ENCODE results near the gene MYO1A. TPM values are rescaled to one million over a fixed set of nuclear protein-coding genes. Genes with fewer than 3 reads are reported as not detected.

Gene MYO1A
- total and polyA plus RNA-seq, 10 of the 15 experiments (the other 5 are each of a cell fraction or from before 2014, with no cell fraction given) = 0.01 to 0.34 (median 0.15) TPM; not detected in 2

DNA sequence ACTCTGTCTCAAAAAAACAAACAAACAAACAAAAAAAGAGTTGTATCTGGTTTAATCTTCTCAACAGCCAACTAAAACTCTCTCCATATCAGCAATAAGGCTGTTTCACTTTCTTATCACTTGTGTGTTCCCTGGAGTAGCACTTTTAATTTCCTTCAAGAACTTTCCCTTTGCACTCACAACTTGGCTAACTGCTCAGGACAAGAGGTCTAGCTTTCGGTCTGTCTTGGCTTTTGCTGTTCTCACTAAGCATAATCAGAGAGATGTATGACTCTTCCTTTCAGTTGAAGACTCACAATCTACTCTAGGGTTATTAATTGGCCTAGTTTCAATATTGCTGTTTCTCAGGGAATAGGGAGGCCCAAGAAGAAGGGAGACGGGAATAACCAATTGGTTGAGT is 16.3 kb upstream of the MYO1A start:
- ChIA-PET SMC1A (ENCODE audit: uncharacterized antibody, unreplicated experiment) (interaction anchor here (1.0 to 5.6 kb wide), 5 partner anchors 13 to 44 kb away, joined by 3 to 68 read pairs (median 11); partner anchors contain the start of genes NEMP1 and STAT6), CTCF (interaction anchor here (1.0 to 17.6 kb wide), 8 partner anchors 24 to 309 kb away, joined by 3 to 458 read pairs (median 7); partner anchors contain the start of genes STAT6 and ZBTB39), RAD21 (ENCODE audit: unreplicated experiment) (interaction anchor here (1.3 to 5.2 kb wide), 7 partner anchors 23 to 116 kb away, joined by 3 to 77 read pairs (median 8); partner anchors contain the start of genes NAB2 and STAT6), POLR2A (interaction anchor here (1.3 to 3.7 kb wide), 5 partner anchors 12 to 45 kb away, joined by 3 to 29 read pairs (median 4); partner anchors contain the start of genes NEMP1 and STAT6)
- WGBS (ENCODE audit: insufficient coverage, insufficient replicate concordance, low lambda C conversion rate, missing lambda C conversion rate) = 53% methylated on average over 2 of the region's 2 CpGs
- no peak for ATAC-seq
- peaks cover 14% of the 10 kb centered on the region for H3K4me1 ChIP-seq (ENCODE audit: control insufficient read depth, insufficient read depth, low read length)
- H3K79me2 ChIP-seq (ENCODE audit: control insufficient read depth, insufficient read depth, low read length) = peaks cover 3% of the 10 kb centered on the region; the same call in 1 of the 2 replicates
- H3K27me3 ChIP-seq (replicated peaks in 1 of 2; ENCODE audit: control insufficient read depth in 2 of 2, insufficient read depth in 2 of 2, low read length in 1 of 2) = no peaks in the 10 kb centered on the region
- TF ChIP-seq SRF (IDR thresholded peaks at IDR 0.05; ENCODE audit: low read depth in 2 of 2, low read length in 2 of 2) = no peak
- TF ChIP-seq IRF4 (IDR thresholded peaks at IDR 0.05; ENCODE audit: low read depth, low read length) = no peak
- no peak for TF ChIP-seq ZNF622 (IDR thresholded peaks at IDR 0.05)
- TF ChIP-seq, protein P1, sequence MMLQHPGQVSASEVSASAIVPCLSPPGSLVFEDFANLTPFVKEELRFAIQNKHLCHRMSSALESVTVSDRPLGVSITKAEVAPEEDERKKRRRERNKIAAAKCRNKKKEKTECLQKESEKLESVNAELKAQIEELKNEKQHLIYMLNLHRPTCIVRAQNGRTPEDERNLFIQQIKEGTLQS (IDR thresholded peaks at IDR 0.05; ENCODE audit: borderline replicate concordance, extremely low read depth, low read depth, low read length) = no peak
- no peak for TF ChIP-seq NR2C2 (IDR thresholded peaks at IDR 0.05; ENCODE audit: borderline replicate concordance, control insufficient read depth, insufficient read length, low read depth)
- no peak for TF ChIP-seq RB1 (IDR thresholded peaks at IDR 0.05; ENCODE audit: borderline replicate concordance)
- TF ChIP-seq YY1 (IDR thresholded peaks at IDR 0.05; ENCODE audit: low read depth, low read length) = no peak
- TF ChIP-seq ZSCAN29 (IDR thresholded peaks at IDR 0.05) = no peak
- TF ChIP-seq TCF12 (IDR thresholded peaks at IDR 0.05; ENCODE audit: low read depth, low read length) = no peak
- TF ChIP-seq, protein P2, sequence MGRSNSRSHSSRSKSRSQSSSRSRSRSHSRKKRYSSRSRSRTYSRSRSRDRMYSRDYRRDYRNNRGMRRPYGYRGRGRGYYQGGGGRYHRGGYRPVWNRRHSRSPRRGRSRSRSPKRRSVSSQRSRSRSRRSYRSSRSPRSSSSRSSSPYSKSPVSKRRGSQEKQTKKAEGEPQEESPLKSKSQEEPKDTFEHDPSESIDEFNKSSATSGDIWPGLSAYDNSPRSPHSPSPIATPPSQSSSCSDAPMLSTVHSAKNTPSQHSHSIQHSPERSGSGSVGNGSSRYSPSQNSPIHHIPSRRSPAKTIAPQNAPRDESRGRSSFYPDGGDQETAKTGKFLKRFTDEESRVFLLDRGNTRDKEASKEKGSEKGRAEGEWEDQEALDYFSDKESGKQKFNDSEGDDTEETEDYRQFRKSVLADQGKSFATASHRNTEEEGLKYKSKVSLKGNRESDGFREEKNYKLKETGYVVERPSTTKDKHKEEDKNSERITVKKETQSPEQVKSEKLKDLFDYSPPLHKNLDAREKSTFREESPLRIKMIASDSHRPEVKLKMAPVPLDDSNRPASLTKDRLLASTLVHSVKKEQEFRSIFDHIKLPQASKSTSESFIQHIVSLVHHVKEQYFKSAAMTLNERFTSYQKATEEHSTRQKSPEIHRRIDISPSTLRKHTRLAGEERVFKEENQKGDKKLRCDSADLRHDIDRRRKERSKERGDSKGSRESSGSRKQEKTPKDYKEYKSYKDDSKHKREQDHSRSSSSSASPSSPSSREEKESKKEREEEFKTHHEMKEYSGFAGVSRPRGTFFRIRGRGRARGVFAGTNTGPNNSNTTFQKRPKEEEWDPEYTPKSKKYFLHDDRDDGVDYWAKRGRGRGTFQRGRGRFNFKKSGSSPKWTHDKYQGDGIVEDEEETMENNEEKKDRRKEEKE (IDR thresholded peaks at IDR 0.05) = no peak
- no peak for TF ChIP-seq CBFB (IDR thresholded peaks at IDR 0.05; ENCODE audit: low read depth)
- TF ChIP-seq HDGF (IDR thresholded peaks at IDR 0.05) = no peak
- no peak for TF ChIP-seq RAD21 (IDR thresholded peaks at IDR 0.05; ENCODE audit: insufficient read depth, low read depth, low read length)
- TF ChIP-seq CEBPB (IDR thresholded peaks at IDR 0.05; ENCODE audit: borderline replicate concordance in 1 of 2, low read depth in 2 of 2, low read length in 2 of 2) = no peak
- no peak for TF ChIP-seq SP1 (IDR thresholded peaks at IDR 0.05; ENCODE audit: low read depth, low read length)
- TF ChIP-seq MXI1 (IDR thresholded peaks at IDR 0.05; ENCODE audit: low read depth, low read length) = no peak
- TF ChIP-seq ZNF384 (IDR thresholded peaks at IDR 0.05; ENCODE audit: borderline replicate concordance, low read depth, low read length) = no peak
- TF ChIP-seq SIX5 (IDR thresholded peaks at IDR 0.05; ENCODE audit: low read depth, low read length, severe bottlenecking) = no peak
- no peak for TF ChIP-seq SMC3 (IDR thresholded peaks at IDR 0.05; ENCODE audit: borderline replicate concordance, low read length)
- no peak for TF ChIP-seq SMAD5 (IDR thresholded peaks at IDR 0.05; ENCODE audit: low read depth)
- H2AFZ ChIP-seq (ENCODE audit: control insufficient read depth, low read depth, low read length) = no peak overlapping the region
- intact Hi-C loops (cut with micrococcal nuclease; ENCODE audit: unreplicated experiment) = no loop called here
- in situ Hi-C loops (cut with MboI) = loop anchor here (5.0 kb wide), 1 partner anchor 46 kb away; the partner anchor contains the start of gene STAT6
- no peak overlapping the region for H3K4me3 ChIP-seq
- H3K36me3 ChIP-seq (ENCODE audit: control insufficient read depth in 2 of 2, insufficient read depth in 2 of 2, low read length in 1 of 2) = peaks cover 0 to 18% of the 10 kb centered on the region in 2 experiments; a peak in 1 of 4 replicates
- no TSS peak for BruUV-seq (replicated peaks)
- no peaks in the 10 kb centered on the region; the same call in 2 of the 3 replicates for H3K9me3 ChIP-seq (replicated peaks; ENCODE audit: control insufficient read depth, insufficient read depth, low read length)
- H4K20me1 ChIP-seq (ENCODE audit: control insufficient read depth, insufficient read depth) = no peaks in the 10 kb centered on the region
- H3K4me2 ChIP-seq (ENCODE audit: control insufficient read depth, insufficient read depth) = no peak overlapping the region
- FAIRE-seq = no peak
- H3K27ac ChIP-seq (ENCODE audit: control insufficient read depth, insufficient read depth) = no peak overlapping the region
- no peak overlapping the region for H3K9ac ChIP-seq (ENCODE audit: control insufficient read depth, insufficient read depth, low read length)
- DNase-seq (ENCODE audit: low read depth, low spot score) = no peak

Data from GM12878 (cell line).